Measurements from ENCODE around the gene GPC2. TPM values are rescaled to one million over a fixed set of nuclear protein-coding genes. Genes with fewer than 3 reads are reported as not detected.

GPC2 gene
- total RNA-seq, 4 donors from 2014 or later = 7.3 to 27.4 (median 11.8) TPM

- WGBS, 2 donors = 1 to 2% methylated on average over 26 to 80 of the region's 87 CpGs
- intact Hi-C loops (cut with DNase I; ENCODE audit: low total_unique reads) = no loop called here
These were observed 18.7 kb downstream of the GPC2 start, which contains the start of gene TRAPPC14 for GRCh38 chr7:100158229-100159098. TRAPPC14 (minus strand) TSS chr7:100158723; CDS start chr7:100158499, 224 bp downstream.

GRCh38 chr7:100157334-100158228, 19.6 kb downstream of the GPC2 start:
- 32 to 35% methylated on average over 24 to 25 of the region's 32 CpGs for WGBS, 2 donors

More at GRCh38 chr7:100158229-100159098, 18.7 kb downstream of the GPC2 start, which contains the start of gene TRAPPC14:
- peak within 1 kb of the TSS; percentile 83 for H3K4me3 ChIP-seq (ENCODE audit: low read depth, poor library complexity, severe bottlenecking)
- peak; percentile 87 to 98 for DNase-seq (ENCODE audit: low spot score in 2 of 2)
- no peak for TF ChIP-seq POLR2A (IDR thresholded peaks at IDR 0.05)
- TF ChIP-seq CTCF (IDR thresholded peaks at IDR 0.05) = no peak

GRCh38 chr7:100157069-100157333, 20.2 kb downstream of the GPC2 start:
- no peak overlapping the region for H3K4me3 ChIP-seq (ENCODE audit: low read depth, poor library complexity, severe bottlenecking)
- 61 to 68% methylated on average over 5 of the region's 5 CpGs for WGBS, 2 donors
- TF ChIP-seq POLR2A (IDR thresholded peaks at IDR 0.05) = no peak
- TF ChIP-seq CTCF (IDR thresholded peaks at IDR 0.05) = no peak
- intact Hi-C loops (cut with DNase I; ENCODE audit: low total_unique reads) = no loop called here
- DNase-seq (ENCODE audit: low spot score in 2 of 2) = no peak

More at GRCh38 chr7:100157334-100158228, 19.6 kb downstream of the GPC2 start:
- H3K4me3 ChIP-seq (ENCODE audit: low read depth, poor library complexity, severe bottlenecking) = peak overlapping the region; percentile 83
- TF ChIP-seq CTCF (IDR thresholded peaks at IDR 0.05) (no peak), POLR2A (IDR thresholded peaks at IDR 0.05) (no peak)
- intact Hi-C loops (cut with DNase I; ENCODE audit: low total_unique reads) = no loop called here
- DNase-seq (ENCODE audit: low spot score in 2 of 2) = peak in 1 of 2 donors; percentile 86

- no peak for DNase-seq (ENCODE audit: low spot score in 2 of 2)
- H3K4me3 ChIP-seq (ENCODE audit: low read depth, poor library complexity, severe bottlenecking) = no peak overlapping the region
- TF ChIP-seq CTCF (IDR thresholded peaks at IDR 0.05) (no peak), POLR2A (IDR thresholded peaks at IDR 0.05) (no peak)
- intact Hi-C loops (cut with DNase I; ENCODE audit: low total_unique reads) = no loop called here
- 72 to 78% methylated on average over 16 of the region's 16 CpGs for WGBS, 2 donors
These were observed 20.7 kb downstream of the GPC2 start for GRCh38 chr7:100156331-100157068.

GRCh38 chr7:100155553-100156317, 21.4 kb downstream of the GPC2 start:
- WGBS, 2 donors = 81 to 85% methylated on average over 20 of the region's 20 CpGs
- intact Hi-C loops (cut with DNase I; ENCODE audit: low total_unique reads) = no loop called here
- H3K4me3 ChIP-seq (ENCODE audit: low read depth, poor library complexity, severe bottlenecking) = no peak overlapping the region
- DNase-seq (ENCODE audit: low spot score in 2 of 2) = no peak
- TF ChIP-seq CTCF (IDR thresholded peaks at IDR 0.05) = no peak
- TF ChIP-seq POLR2A (IDR thresholded peaks at IDR 0.05) = no peak

All from lower leg skin (tissue), 4 donors.